ENCODE measurements around the gene CPVL. TPM values are rescaled to one million over a fixed set of nuclear protein-coding genes. Genes with fewer than 3 reads are reported as not detected.
"Not testable (repeated sequence)": the region's sequence is repeated elsewhere in the genome, so short reads cannot be mapped to it uniquely, and the experiment has no call there.

The CPVL gene
- total RNA-seq, 1 donor from 2014 or later, result 25.1 TPM

- no peaks in the 10 kb centered on the region for H3K36me3 ChIP-seq (ENCODE audit: control insufficient read depth in 3 of 3, insufficient read depth in 3 of 3, low read length in 3 of 3)
- no peaks in the 10 kb centered on the region for H3K27me3 ChIP-seq (ENCODE audit: control insufficient read depth in 3 of 3, insufficient read depth in 3 of 3, low read length in 3 of 3)
- H3K4me3 ChIP-seq (ENCODE audit: low read length in 3 of 3), result no peak overlapping the region
- no peaks in the 10 kb centered on the region for H3K9me3 ChIP-seq (ENCODE audit: control insufficient read depth in 3 of 3, low read length in 3 of 3)
- H3K9ac ChIP-seq (ENCODE audit: low read depth in 1 of 3, low read length in 3 of 3), result no peak overlapping the region
- no peak overlapping the region for H3K27ac ChIP-seq (ENCODE audit: low read depth, low read length)
- peaks cover 0 to 10% (median 6%) of the 10 kb centered on the region in 3 donors for H3K4me1 ChIP-seq (ENCODE audit: control insufficient read depth in 3 of 3, insufficient read depth in 3 of 3, low read length in 3 of 3)
Measured at GRCh38 chr7:29126804-29127203, 19.5 kb downstream of the CPVL start.

DNA sequence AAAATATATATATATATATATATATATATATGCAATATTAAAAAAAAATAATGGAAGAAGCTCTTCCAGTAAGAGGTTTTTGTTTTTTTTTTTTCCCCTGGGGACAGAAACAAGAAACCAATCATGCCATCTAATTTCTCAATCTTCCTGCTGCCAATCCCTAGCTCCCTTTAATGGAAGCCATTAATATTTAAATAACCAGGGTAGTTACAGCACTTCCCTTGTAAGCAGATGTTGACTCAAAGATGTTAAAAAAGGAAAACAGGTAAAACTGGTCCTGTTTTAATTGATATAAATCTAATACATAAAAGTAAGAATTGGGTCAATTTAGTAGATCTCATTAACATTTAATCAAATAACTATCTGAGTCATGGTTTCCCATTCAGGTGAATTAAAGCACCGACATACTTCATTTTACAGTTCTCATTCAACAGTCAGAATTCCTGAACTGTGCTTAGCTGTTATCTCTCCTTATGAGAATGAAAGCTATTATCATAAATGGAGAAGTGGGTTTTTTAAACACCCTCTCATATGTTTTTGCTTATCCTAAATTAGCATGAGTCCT, 22.6 kb downstream of the CPVL start:
- Histone ChIP-seq H3K9me3 (ENCODE audit: control insufficient read depth in 3 of 3, low read length in 3 of 3) (no peaks in the 10 kb centered on the region), H3K9ac (ENCODE audit: low read depth in 1 of 3, low read length in 3 of 3) (no peak overlapping the region), H3K4me3 (ENCODE audit: low read length in 3 of 3) (no peak overlapping the region), H3K27ac (ENCODE audit: low read depth, low read length) (no peak overlapping the region), H3K4me1 (ENCODE audit: control insufficient read depth in 3 of 3, insufficient read depth in 3 of 3, low read length in 3 of 3) (peaks cover 0 to 6% (median 3%) of the 10 kb centered on the region in 3 donors), H3K27me3 (ENCODE audit: control insufficient read depth in 3 of 3, insufficient read depth in 3 of 3, low read length in 3 of 3) (no peaks in the 10 kb centered on the region), H3K36me3 (ENCODE audit: control insufficient read depth in 3 of 3, insufficient read depth in 3 of 3, low read length in 3 of 3) (peaks cover 0 to 4% (median 0%) of the 10 kb centered on the region in 3 donors)

DNA sequence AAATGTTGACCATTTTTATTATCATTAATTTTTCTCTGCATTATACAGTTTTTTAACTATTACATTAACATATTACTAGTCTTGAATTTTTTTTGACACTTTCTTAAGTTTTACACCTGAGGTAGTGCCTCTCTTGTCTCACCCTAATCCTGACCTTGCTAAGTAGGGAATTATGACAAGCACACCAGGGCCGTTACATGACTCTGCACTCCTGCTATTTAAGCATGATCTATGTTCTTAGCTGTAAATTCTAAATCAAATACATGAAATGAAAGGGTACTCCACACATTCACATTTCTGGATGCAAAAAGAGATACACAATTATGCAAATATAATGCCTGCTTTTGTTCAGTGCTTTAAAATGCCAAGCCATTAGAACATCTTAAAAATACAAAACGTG, 23.6 kb downstream of the CPVL start:
- Histone ChIP-seq H3K4me3 (ENCODE audit: low read length in 3 of 3) (no peak overlapping the region), H3K27ac (ENCODE audit: low read depth, low read length) (no peak overlapping the region), H3K36me3 (ENCODE audit: control insufficient read depth in 3 of 3, insufficient read depth in 3 of 3, low read length in 3 of 3) (peaks cover 0 to 4% (median 0%) of the 10 kb centered on the region in 3 donors), H3K9me3 (ENCODE audit: control insufficient read depth in 3 of 3, low read length in 3 of 3) (no peaks in the 10 kb centered on the region), H3K27me3 (ENCODE audit: control insufficient read depth in 3 of 3, insufficient read depth in 3 of 3, low read length in 3 of 3) (no peaks in the 10 kb centered on the region), H3K4me1 (ENCODE audit: control insufficient read depth in 3 of 3, insufficient read depth in 3 of 3, low read length in 3 of 3) (peaks cover 0 to 6% (median 3%) of the 10 kb centered on the region in 3 donors), H3K9ac (ENCODE audit: low read depth in 1 of 3, low read length in 3 of 3) (no peak overlapping the region)

DNA sequence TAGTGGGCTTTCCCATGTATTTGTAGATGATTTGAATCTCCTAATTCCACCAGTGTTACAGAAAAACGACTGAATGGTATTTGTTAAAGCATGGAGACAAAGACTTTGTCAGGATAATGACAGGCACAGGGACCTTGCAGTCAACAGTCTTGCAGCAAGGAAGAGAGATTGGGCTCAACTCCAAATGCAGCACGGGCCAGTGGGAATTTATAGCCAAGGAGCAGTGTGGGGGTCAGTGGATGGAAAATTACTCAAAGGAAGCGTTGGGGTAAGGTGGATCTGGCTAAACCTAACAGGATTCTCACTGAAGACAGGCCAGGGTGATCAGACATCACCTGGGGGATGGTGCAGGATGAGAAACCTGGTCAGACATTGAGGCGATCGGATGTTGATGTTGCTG, 24.3 kb downstream of the CPVL start:
- Histone ChIP-seq H3K9me3 (ENCODE audit: control insufficient read depth in 3 of 3, low read length in 3 of 3) (no peaks in the 10 kb centered on the region), H3K9ac (ENCODE audit: low read depth in 1 of 3, low read length in 3 of 3) (no peak overlapping the region), H3K36me3 (ENCODE audit: control insufficient read depth in 3 of 3, insufficient read depth in 3 of 3, low read length in 3 of 3) (peaks cover 0 to 4% (median 0%) of the 10 kb centered on the region in 3 donors), H3K4me1 (ENCODE audit: control insufficient read depth in 3 of 3, insufficient read depth in 3 of 3, low read length in 3 of 3) (peaks cover 0 to 6% (median 3%) of the 10 kb centered on the region in 3 donors), H3K27ac (ENCODE audit: low read depth, low read length) (no peak overlapping the region), H3K4me3 (ENCODE audit: low read length in 3 of 3) (no peak overlapping the region), H3K27me3 (ENCODE audit: control insufficient read depth in 3 of 3, insufficient read depth in 3 of 3, low read length in 3 of 3) (no peaks in the 10 kb centered on the region)

GRCh38 chr7:29120955-29121354, 25.4 kb downstream of the CPVL start:
- Histone ChIP-seq H3K27me3 (ENCODE audit: control insufficient read depth in 3 of 3, insufficient read depth in 3 of 3, low read length in 3 of 3) (no peaks in the 10 kb centered on the region), H3K9me3 (ENCODE audit: control insufficient read depth in 3 of 3, low read length in 3 of 3) (no peaks in the 10 kb centered on the region), H3K27ac (ENCODE audit: low read depth, low read length) (no peak overlapping the region), H3K4me3 (ENCODE audit: low read length in 3 of 3) (no peak overlapping the region), H3K36me3 (ENCODE audit: control insufficient read depth in 3 of 3, insufficient read depth in 3 of 3, low read length in 3 of 3) (peaks cover 0 to 4% (median 0%) of the 10 kb centered on the region in 3 donors), H3K4me1 (ENCODE audit: control insufficient read depth in 3 of 3, insufficient read depth in 3 of 3, low read length in 3 of 3) (peaks cover 0 to 6% (median 3%) of the 10 kb centered on the region in 3 donors), H3K9ac (ENCODE audit: low read depth in 1 of 3, low read length in 3 of 3) (no peak overlapping the region)

DNA sequence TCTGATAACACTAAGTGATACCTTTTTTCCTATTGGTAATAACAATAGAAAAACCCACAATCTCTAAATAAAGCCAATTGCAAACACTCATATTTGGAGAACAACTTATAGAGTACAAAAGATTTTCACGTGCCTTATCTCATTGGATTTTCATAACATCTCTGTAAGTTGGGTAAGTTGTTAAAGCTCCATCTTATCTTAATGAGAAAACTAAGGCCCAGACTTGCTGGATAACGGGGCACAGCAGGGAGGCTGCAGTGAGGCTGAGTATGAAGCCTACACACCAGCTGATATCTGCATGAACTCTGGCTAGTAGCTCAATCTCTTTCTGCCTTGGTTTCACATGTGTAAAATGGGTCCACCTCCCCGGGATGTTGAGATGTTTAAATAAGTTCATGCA, 26.8 kb downstream of the CPVL start:
- H3K27me3 ChIP-seq (ENCODE audit: control insufficient read depth in 3 of 3, insufficient read depth in 3 of 3, low read length in 3 of 3), result no peaks in the 10 kb centered on the region
- H3K4me1 ChIP-seq (ENCODE audit: control insufficient read depth in 3 of 3, insufficient read depth in 3 of 3, low read length in 3 of 3), result peaks cover 0 to 6% (median 3%) of the 10 kb centered on the region in 3 donors

DNA sequence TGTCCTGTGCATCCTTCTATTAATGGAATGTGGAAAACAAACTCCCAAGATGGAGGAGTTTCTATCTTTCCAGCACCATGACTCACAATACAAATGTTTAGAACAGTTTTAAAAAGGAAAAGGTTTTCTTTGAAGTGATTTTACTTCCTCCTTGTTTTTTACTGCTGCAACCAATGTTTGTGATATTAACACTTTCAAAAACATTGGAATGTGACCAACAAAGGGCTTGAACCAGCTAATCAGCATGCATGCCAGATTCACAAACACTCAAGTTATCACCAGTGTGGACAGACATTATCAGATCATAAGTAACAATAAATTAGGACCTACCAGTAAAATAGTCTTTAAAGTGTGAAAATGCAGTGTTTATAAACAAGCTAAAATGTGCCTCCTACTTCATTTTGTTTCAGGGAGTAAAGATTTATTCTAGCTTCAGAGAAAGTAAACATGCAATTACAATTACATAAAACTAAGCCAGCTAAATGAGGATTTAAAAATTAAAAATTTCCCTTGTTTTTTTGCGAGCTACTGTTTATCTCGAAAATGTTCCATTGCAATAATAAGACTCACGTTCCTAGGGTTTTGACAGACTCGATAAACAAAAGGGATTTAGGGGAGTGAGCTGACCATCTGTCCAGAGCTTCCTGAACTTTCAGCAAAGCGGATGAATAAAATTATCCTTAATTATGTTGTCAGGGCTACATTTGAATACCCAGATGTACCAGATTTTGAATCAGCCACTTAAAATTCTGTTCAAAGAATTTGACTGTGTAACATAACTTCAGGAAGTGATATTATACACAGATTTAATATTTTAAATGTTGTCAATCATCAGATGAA, 29.8 kb downstream of the CPVL start:
- Histone ChIP-seq H3K4me3 (ENCODE audit: low read length in 3 of 3) (no peak overlapping the region), H3K4me1 (ENCODE audit: control insufficient read depth in 3 of 3, insufficient read depth in 3 of 3, low read length in 3 of 3) (no peaks in the 10 kb centered on the region), H3K9ac (ENCODE audit: low read depth in 1 of 3, low read length in 3 of 3) (no peak overlapping the region), H3K36me3 (ENCODE audit: control insufficient read depth in 3 of 3, insufficient read depth in 3 of 3, low read length in 3 of 3) (peaks cover 0 to 4% (median 0%) of the 10 kb centered on the region in 3 donors), H3K27me3 (ENCODE audit: control insufficient read depth in 3 of 3, insufficient read depth in 3 of 3, low read length in 3 of 3) (no peaks in the 10 kb centered on the region), H3K9me3 (ENCODE audit: control insufficient read depth in 3 of 3, low read length in 3 of 3) (no peaks in the 10 kb centered on the region), H3K27ac (ENCODE audit: low read depth, low read length) (no peak overlapping the region)

More for the DNA sequence above, 26.8 kb downstream of the CPVL start:
- no peaks in the 10 kb centered on the region for H3K9me3 ChIP-seq (ENCODE audit: control insufficient read depth in 3 of 3, low read length in 3 of 3)
- H3K9ac ChIP-seq (ENCODE audit: low read depth in 1 of 3, low read length in 3 of 3), result no peak overlapping the region
- peaks cover 0 to 4% (median 0%) of the 10 kb centered on the region in 3 donors for H3K36me3 ChIP-seq (ENCODE audit: control insufficient read depth in 3 of 3, insufficient read depth in 3 of 3, low read length in 3 of 3)
- no peak overlapping the region for H3K27ac ChIP-seq (ENCODE audit: low read depth, low read length)
- no peak overlapping the region for H3K4me3 ChIP-seq (ENCODE audit: low read length in 3 of 3)

- no peak overlapping the region for H3K27ac ChIP-seq (ENCODE audit: low read depth, low read length)
Measured at GRCh38 chr7:29115753-29116152, 30.6 kb downstream of the CPVL start.

DNA sequence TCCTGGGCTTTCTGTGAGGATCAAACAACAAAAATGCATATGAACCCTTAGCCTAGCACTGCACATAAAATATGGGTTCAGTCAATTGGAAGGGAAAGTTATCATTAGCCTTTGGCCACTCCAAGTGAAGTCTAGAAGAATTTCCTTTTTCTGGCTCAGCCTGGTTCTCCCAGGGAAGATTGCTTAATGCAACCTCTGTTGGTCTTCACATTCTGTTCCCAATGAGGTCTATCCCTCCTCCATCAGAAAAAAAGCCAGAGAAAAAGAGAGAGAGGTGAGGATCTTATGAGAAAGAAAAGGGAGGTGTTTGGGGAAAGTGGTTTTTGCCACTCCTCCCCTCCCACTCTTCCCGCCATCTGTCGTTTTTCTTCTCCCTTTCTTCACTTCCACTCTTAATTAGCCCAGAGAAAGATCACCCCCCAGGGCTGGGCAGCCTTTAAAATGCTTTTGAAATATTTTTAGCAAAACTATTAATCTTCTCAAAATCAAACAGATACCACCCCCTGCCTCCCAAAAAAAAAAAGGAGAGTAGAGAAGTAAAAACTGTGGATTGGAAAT, 31.1 kb downstream of the CPVL start:
- H3K9me3 ChIP-seq (ENCODE audit: control insufficient read depth in 3 of 3, low read length in 3 of 3), result no peaks in the 10 kb centered on the region
- H3K27ac ChIP-seq (ENCODE audit: low read depth, low read length), result no peak overlapping the region
- no peak overlapping the region for H3K4me3 ChIP-seq (ENCODE audit: low read length in 3 of 3)
- no peak overlapping the region for H3K9ac ChIP-seq (ENCODE audit: low read depth in 1 of 3, low read length in 3 of 3)
- H3K27me3 ChIP-seq (ENCODE audit: control insufficient read depth in 3 of 3, insufficient read depth in 3 of 3, low read length in 3 of 3), result no peaks in the 10 kb centered on the region
- H3K36me3 ChIP-seq (ENCODE audit: control insufficient read depth in 3 of 3, insufficient read depth in 3 of 3, low read length in 3 of 3), result peaks cover 0 to 7% (median 0%) of the 10 kb centered on the region in 3 donors
- H3K4me1 ChIP-seq (ENCODE audit: control insufficient read depth in 3 of 3, insufficient read depth in 3 of 3, low read length in 3 of 3), result no peaks in the 10 kb centered on the region

More at GRCh38 chr7:29115753-29116152, 30.6 kb downstream of the CPVL start:
- no peak overlapping the region for H3K4me3 ChIP-seq (ENCODE audit: low read length in 3 of 3)
- H3K36me3 ChIP-seq (ENCODE audit: control insufficient read depth in 3 of 3, insufficient read depth in 3 of 3, low read length in 3 of 3), result peaks cover 0 to 7% (median 0%) of the 10 kb centered on the region in 3 donors
- no peaks in the 10 kb centered on the region for H3K27me3 ChIP-seq (ENCODE audit: control insufficient read depth in 3 of 3, insufficient read depth in 3 of 3, low read length in 3 of 3)
- no peaks in the 10 kb centered on the region for H3K9me3 ChIP-seq (ENCODE audit: control insufficient read depth in 3 of 3, low read length in 3 of 3)
- no peaks in the 10 kb centered on the region for H3K4me1 ChIP-seq (ENCODE audit: control insufficient read depth in 3 of 3, insufficient read depth in 3 of 3, low read length in 3 of 3)
- no peak overlapping the region for H3K9ac ChIP-seq (ENCODE audit: low read depth in 1 of 3, low read length in 3 of 3)

DNA sequence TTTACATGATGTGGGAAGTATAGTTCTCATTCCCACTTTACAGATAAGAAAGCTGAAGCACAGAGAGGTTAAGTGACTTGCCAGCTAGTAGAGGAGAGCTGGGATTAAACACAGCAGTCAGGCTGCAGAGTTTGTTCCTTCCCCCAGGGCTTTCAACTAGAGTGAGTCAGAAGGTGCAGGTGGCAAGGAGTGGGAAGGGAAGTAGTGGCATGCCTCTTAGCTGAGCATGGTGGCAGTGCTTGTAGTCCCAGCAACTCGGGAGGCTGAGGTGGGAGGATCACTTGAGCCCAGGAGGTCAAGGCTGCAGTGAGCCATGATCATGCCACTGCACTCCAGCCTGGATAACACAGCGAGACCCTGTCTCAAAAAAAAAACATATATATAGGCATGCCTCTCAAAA, 32.1 kb downstream of the CPVL start:
- not testable (repeated sequence) for H3K27ac ChIP-seq (ENCODE audit: low read depth, low read length); H3K27me3 ChIP-seq (ENCODE audit: control insufficient read depth in 3 of 3, insufficient read depth in 3 of 3, low read length in 3 of 3); H3K36me3 ChIP-seq (ENCODE audit: control insufficient read depth in 3 of 3, insufficient read depth in 3 of 3, low read length in 3 of 3); H3K4me1 ChIP-seq (ENCODE audit: control insufficient read depth in 3 of 3, insufficient read depth in 3 of 3, low read length in 3 of 3); H3K9me3 ChIP-seq (ENCODE audit: control insufficient read depth in 3 of 3, low read length in 3 of 3); H3K4me3 ChIP-seq (ENCODE audit: low read length in 3 of 3); H3K9ac ChIP-seq (ENCODE audit: low read depth in 1 of 3, low read length in 3 of 3)
